ENCODE results near the gene CAMSAP1.

Gene CAMSAP1

DNA sequence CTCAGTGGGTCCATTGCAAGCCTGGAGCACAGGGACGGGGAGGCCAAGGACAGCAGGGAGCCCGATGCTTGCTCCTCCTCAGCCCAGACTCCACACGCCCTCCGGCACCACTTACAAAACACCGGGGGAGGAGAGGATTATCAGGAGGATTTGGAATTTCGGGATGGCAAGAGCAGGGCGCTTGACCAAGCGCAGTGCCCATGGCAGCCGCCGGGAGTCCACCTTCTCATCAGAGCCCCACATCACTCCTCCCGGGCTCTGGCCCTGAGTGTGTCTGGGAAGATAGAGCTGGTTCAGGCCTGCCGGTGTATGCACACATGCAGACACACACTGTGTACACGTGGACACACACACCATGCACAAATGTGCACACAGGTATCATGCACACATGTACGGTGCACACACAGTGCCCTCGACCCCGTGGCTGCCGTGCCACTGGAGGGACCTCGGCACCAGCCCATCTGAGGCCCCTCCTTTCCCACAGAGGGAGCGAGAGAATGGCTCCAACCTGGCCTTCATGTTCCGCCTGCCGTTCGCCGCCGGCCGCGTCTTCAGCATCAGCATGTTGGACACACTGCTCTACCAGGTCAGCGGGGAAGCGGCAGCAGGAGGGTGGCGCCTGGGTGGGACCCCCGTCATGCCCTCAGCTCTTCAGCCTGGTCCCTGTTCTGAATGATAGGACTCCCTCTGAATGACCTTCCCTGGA is 123.7 kb downstream of the CAMSAP1 start:
- CTCF ChIA-PET = interaction anchor here (0.6 to 0.9 kb wide), 3 partner anchors 14 to 1089 kb away, joined by 3 read pairs; no protein-coding TSS in a partner anchor
- no peak for DNase-seq (ENCODE audit: low spot score)
- H3K27ac ChIP-seq = no peak overlapping the region
- POLR2A ChIA-PET (ENCODE audit: low non-redundant PET) = no interaction called here
- TF ChIP-seq CTCF (conservative IDR thresholded peaks at IDR 0.05; ENCODE audit: low read depth) = no peak

DNA sequence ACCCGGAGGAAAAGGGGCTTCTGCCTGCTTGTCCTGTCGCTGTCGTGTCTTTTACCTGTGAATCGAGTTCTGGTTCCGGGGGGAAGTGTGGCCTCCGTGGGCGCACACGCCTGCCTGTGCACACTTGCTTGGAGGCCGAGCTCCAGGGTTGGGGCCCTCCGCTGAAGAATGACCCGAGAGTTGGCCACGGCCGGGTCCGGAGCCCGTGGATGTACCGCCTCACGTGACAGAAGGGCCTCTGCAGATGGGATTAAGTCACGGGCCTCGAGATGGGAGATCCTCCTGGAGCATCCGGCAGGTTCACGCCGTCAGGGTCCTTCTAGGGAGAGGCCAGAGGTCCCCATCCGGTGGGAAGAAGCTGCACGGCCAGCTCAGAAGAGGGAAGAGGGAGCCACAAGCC is 124.4 kb downstream of the CAMSAP1 start:
- no peak for DNase-seq (ENCODE audit: low spot score)
- no peak overlapping the region for H3K27ac ChIP-seq
- ChIA-PET POLR2A (ENCODE audit: low non-redundant PET) (no interaction called here), CTCF (interaction anchor here (0.6 to 0.9 kb wide), 3 partner anchors 15 to 1090 kb away, joined by 3 read pairs; no protein-coding TSS in a partner anchor)
- no peak for TF ChIP-seq CTCF (conservative IDR thresholded peaks at IDR 0.05; ENCODE audit: low read depth)

GRCh38 chr9:135780626-135781025 is 126.7 kb downstream of the CAMSAP1 start:
- CTCF ChIA-PET = interaction anchor here (0.5 kb wide), 1 partner anchor 27 kb away, joined by 3 read pairs; no protein-coding TSS in a partner anchor
- POLR2A ChIA-PET (ENCODE audit: low non-redundant PET) = no interaction called here
- no peak overlapping the region for H3K27ac ChIP-seq
- DNase-seq (ENCODE audit: low spot score) = no peak
- no peak for TF ChIP-seq CTCF (conservative IDR thresholded peaks at IDR 0.05; ENCODE audit: low read depth)

DNA sequence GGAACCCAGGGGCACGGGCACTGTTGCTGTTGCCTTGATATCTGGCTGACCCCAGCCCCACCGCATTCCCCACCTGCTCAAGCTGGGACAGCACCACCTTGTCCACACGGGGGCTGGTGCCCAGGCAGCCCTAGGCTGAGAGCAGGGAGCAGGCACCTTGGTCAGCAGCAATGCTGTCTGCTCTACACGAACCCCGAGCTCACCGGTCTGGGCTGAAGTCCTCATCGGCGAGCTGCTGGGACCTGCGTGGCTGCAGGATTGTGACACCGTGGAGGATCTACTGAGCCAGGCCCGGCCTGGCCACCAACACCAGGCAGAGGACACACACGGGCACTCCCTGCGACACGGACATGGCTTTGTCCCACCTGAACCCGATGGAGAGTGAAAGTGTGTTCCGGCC is 127.3 kb downstream of the CAMSAP1 start:
- no peak overlapping the region for H3K27ac ChIP-seq
- DNase-seq (ENCODE audit: low spot score) = no peak
- CTCF ChIA-PET = interaction anchor here (0.6 kb wide), 1 partner anchor 9 kb away, joined by 4 read pairs; no protein-coding TSS in a partner anchor
- no peak for TF ChIP-seq CTCF (conservative IDR thresholded peaks at IDR 0.05; ENCODE audit: low read depth)
- POLR2A ChIA-PET (ENCODE audit: low non-redundant PET) = no interaction called here

DNA sequence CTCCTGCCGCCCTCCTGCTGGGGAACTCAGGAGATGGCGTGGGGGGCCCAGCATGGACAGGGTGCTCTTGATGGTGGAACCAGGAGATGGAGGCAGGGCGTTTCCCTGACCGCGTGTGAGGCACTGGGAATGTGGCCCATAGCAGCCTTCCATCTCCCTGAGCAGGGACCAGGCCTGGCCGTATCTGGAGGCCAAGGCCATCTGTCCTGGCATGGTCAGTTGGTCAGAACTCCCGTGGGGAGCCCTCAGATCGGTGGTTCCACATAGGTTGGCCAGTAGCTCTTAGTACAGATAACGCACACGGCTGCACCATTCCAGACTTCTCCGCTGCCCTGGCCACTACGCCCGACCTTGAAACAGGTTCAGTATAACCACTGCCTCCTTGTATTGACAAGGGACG is 127.8 kb downstream of the CAMSAP1 start:
- no peak for DNase-seq (ENCODE audit: low spot score)
- H3K27ac ChIP-seq = no peak overlapping the region
- CTCF ChIA-PET = interaction anchor here (0.6 kb wide), 1 partner anchor 9 kb away, joined by 4 read pairs; no protein-coding TSS in a partner anchor
- TF ChIP-seq CTCF (conservative IDR thresholded peaks at IDR 0.05; ENCODE audit: low read depth) = no peak
- POLR2A ChIA-PET (ENCODE audit: low non-redundant PET) = no interaction called here

- ChIA-PET CTCF (interaction anchor here (0.7 to 0.9 kb wide), 2 partner anchors 16 to 19 kb away, joined by 3 to 4 read pairs; no protein-coding TSS in a partner anchor), POLR2A (ENCODE audit: low non-redundant PET) (no interaction called here)
- no peak for DNase-seq (ENCODE audit: low spot score)
- no peak overlapping the region for H3K27ac ChIP-seq
- no peak for TF ChIP-seq CTCF (conservative IDR thresholded peaks at IDR 0.05; ENCODE audit: low read depth)
Measured at GRCh38 chr9:135778421-135778820, 128.9 kb downstream of the CAMSAP1 start.
